HG02938 (cell line): ENCODE data around the gene RELN.
"Not testable (repeated sequence)": the region's sequence is repeated elsewhere in the genome, so short reads cannot be mapped to it uniquely, and the experiment has no call there.

Experiments
- ATAC-seq: cut with Tn5 transposase; IDR thresholded peaks from one replicate; pipeline ENCODE4 v1.9.1; 2021; ENCODE audit warnings: mild to moderate bottlenecking, moderate library complexity; ENCODE audit not compliant: unreplicated experiment

Gene RELN

GRCh38 chr7:103947026-103947655 is 42.3 kb downstream of the RELN start:
- no peak for ATAC-seq

- no peak for ATAC-seq
Measured at GRCh38 chr7:103944230-103944900, 45.1 kb downstream of the RELN start.

DNA sequence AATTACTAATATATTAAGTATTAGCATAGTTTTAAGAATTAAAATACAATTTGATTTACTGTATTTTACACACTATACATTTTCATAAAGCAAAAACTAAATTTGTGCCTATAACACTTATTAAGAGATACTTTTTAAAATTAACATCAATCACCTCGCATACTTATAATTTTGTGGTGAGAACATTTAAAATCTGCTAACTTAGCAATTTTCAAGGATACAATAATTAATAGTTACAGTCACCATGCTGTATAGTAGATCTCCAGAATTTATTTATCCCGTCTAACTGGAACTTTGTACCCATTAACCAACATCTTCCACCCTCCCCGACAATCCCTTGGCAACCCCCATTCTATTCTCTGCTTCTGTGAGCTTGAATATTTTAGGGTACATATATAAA is 47.5 kb downstream of the RELN start:
- no peak for ATAC-seq

GRCh38 chr7:103940382-103941268 is 48.8 kb downstream of the RELN start:
- no peak for ATAC-seq

DNA sequence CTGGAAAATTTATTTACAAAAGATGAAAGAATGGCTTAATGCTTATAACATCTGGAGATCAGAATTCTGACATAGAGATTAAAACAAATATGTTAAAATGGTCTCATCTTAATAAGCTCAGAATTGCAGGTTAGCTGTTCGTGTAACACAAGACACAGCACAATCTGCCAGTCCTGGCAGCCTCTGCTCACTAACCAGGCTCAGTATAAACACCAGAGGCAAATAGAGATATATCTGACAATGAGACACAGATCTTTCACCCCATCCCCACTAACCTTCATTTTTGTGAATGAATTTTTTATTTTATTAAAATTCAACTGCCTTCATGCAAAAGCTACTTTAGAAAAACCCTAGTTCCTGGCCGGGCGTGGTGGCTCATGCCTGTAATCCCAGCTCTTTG is 51.8 kb downstream of the RELN start:
- no peak for ATAC-seq

GRCh38 chr7:103936558-103936957 is 52.9 kb downstream of the RELN start:
- no peak for ATAC-seq

GRCh38 chr7:103934508-103934907 is 55.0 kb downstream of the RELN start:
- no peak for ATAC-seq

GRCh38 chr7:103932389-103932788 is 57.1 kb downstream of the RELN start:
- no peak for ATAC-seq

- no peak for ATAC-seq
Measured at GRCh38 chr7:103929901-103930311, 59.6 kb downstream of the RELN start.

GRCh38 chr7:103928581-103928980 is 60.9 kb downstream of the RELN start:
- ATAC-seq = no peak

- ATAC-seq = no peak
Measured at GRCh38 chr7:103924184-103924583, 65.3 kb downstream of the RELN start.

DNA sequence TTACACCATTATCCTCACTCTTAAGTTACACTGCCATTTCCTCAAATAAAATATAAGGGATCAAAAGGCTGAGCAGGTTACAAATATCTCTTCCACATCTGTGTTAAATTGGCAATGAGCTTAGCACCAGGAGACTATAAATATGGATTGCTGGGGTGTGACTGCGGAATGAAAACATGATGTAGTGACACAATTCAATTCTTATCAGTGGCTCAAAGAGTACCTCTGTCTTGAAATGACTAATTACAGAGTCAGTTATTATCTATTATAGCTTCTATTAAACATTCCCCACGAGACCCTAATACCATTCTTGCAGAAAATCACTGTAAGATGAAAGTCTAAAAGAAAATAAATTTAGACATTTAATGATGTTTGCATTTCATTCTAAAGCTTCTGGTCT is 67.1 kb downstream of the RELN start:
- no peak for ATAC-seq

- ATAC-seq = no peak
Measured at GRCh38 chr7:103921692-103922091, 67.8 kb downstream of the RELN start.

DNA sequence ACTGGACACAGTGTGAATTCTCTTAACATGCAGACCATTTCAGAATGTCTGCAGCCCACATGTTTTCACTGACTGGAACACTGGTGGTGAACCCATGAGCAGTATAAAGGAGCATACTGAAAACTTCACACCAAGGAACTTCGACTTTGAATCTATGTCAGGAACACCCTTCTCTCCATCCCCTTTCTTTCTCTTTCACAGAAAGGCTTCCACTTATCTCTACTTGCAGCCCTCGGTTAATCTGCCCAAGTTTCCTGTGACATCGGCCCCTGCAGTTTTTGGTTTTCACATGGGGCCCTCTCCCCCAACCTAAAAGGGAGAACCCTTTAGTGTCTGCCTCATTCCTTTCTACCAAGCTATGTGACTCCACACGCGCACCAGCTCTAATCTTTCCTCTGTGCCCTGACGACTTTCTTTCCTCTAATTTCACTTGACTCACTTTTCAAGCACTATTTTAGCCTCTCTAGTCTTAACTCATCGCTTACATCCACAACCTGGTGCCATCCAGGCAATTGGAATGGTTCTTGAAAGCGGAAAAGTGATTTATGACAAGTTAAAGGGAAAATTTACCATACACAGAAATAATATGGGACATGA is 70.1 kb downstream of the RELN start:
- no peak for ATAC-seq

DNA sequence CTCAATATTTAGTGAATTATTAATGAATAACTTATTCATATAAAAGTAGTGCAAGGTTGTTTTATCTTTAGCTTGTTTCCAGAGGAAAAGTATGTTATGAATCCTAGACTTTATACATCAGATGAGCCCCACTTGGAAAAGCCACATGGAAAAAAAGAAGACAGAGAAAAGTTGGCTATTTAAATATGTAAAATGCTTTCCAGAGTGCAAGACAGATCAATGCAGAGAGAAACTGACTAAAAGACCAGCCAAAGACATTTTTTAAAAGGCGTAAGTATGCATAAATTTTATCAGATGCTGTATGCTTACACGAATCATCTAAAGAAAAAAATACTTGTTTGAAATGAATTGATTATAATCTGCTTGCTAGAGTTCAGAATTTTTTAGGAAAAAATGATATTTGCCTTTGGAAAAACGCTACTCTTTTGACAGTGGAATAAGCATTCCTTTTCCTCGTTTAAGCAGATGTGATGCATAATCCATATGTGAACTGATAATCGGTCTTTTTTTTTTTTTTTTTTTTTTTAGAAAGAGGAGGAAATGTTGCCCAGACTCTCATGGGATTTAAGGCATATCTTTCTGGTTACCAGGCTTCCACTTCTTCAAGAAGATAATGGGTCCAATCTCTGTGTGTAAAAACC is 70.7 kb downstream of the RELN start:
- ATAC-seq = no peak

- ATAC-seq = no peak
Measured at GRCh38 chr7:103915680-103916357, 73.6 kb downstream of the RELN start.

- no peak for ATAC-seq
Measured at GRCh38 chr7:103914147-103914899, 75.1 kb downstream of the RELN start.

DNA sequence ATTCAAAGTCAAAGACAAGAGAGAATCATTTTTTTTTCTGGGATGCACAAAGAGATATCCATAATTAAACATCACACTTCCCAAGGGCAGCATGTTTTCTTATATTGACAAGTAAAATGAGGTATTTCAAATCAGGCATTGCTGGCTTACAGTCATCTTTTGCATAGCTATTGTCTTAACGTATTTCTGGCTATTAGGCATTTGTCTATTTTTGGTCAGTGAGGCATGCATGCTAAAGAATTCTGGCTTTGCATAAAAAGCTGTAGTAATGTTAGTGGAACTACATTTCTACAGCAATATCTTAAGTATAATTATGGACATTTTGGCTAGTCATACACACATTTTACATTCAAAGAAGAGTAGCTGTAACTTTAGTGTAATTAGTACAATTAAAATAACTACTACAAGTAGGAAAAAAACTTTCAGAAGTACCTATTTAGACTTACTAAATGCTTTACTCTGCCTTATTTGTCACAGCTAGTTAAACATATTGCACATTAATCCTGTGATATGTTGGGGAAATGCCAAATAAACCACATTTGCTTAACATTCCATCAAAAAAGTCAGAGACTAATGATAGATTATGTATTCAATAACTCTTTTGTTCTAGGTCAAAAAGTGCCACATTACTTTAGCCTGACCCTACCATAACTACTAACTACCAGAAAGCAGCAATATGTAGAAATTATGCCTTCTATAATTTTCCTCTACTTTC is 76.4 kb downstream of the RELN start:
- ATAC-seq = no peak

- not testable (repeated sequence) for ATAC-seq
Measured at GRCh38 chr7:103911015-103911414, 78.4 kb downstream of the RELN start.
